Bronchial epithelial cell (primary cell): Measurements from ENCODE around the gene PTPRE. TPM values are rescaled to one million over a fixed set of nuclear protein-coding genes. Genes with fewer than 3 reads are reported as not detected.

Experiments used
- DNase-seq: peaks from one replicate; pipeline ENCODE4 v3.0.0-alpha.2; 2010; ENCODE audit warnings: low read depth
- FAIRE-seq: peaks from 2 replicates; lab custom pipeline; 2011; peaks lifted over from hg19 to GRCh38; lab: Jason Lieb, UNC
- H3K27me3 ChIP-seq: 2 replicates; pipeline ENCODE4 v1.5.1; 2011; ENCODE audit warnings: low read length; ENCODE audit not compliant: control insufficient read depth, insufficient read depth
- H3K36me3 ChIP-seq: 2 replicates; pipeline ENCODE4 v1.5.1; 2011; ENCODE audit warnings: low read length; ENCODE audit not compliant: control insufficient read depth, insufficient read depth
- H3K4me3 ChIP-seq: 2 replicates; pipeline ENCODE4 v1.5.1; 2011; ENCODE audit warnings: mild to moderate bottlenecking, low read depth, low read length, control low read depth
- CTCF ChIP-seq: IDR thresholded peaks from 2 replicates; pipeline ENCODE4 v1.5.1; 2011; ENCODE audit warnings: mild to moderate bottlenecking, moderate library complexity, low read length, control low read depth, inconsistent platforms; ENCODE audit not compliant: insufficient read depth, severe bottlenecking
- total RNA-seq: library from RNA; depleted of rRNA; stranded (reverse); fragments of >200 nt; gene quantifications from 2 replicates; pipeline ENCODE4 v1.2.1, GENCODE V29; 2014

Gene PTPRE
- total RNA-seq, 1 donor from 2014 or later = 7.9 TPM

- FAIRE-seq = no peak
Measured at GRCh38 chr10:128071417-128071782, 164.5 kb downstream of the PTPRE start.

GRCh38 chr10:128072046-128072445 is 165.1 kb downstream of the PTPRE start:
- FAIRE-seq = no peak
- Histone ChIP-seq H3K27me3 (no peaks in the 10 kb centered on the region), H3K36me3 (peaks cover 52% of the 10 kb centered on the region), H3K4me3 (no peak overlapping the region)
- no peak for TF ChIP-seq CTCF
- no peak for DNase-seq

More at GRCh38 chr10:128071417-128071782, 164.5 kb downstream of the PTPRE start:
- TF ChIP-seq CTCF = no peak
- peaks cover 52% of the 10 kb centered on the region for H3K36me3 ChIP-seq
- no peak for DNase-seq
- no peak overlapping the region for H3K4me3 ChIP-seq
- H3K27me3 ChIP-seq = no peaks in the 10 kb centered on the region

- H3K27me3 ChIP-seq = no peaks in the 10 kb centered on the region
- DNase-seq (no peak), FAIRE-seq (no peak)
- peaks cover 53% of the 10 kb centered on the region for H3K36me3 ChIP-seq
- no peak for TF ChIP-seq CTCF
- no peak overlapping the region for H3K4me3 ChIP-seq
Measured at GRCh38 chr10:128072941-128073645, 166.2 kb downstream of the PTPRE start.

- Histone ChIP-seq H3K36me3 (peaks cover 52% of the 10 kb centered on the region), H3K4me3 (no peak overlapping the region), H3K27me3 (no peaks in the 10 kb centered on the region)
- TF ChIP-seq CTCF = no peak
- FAIRE-seq = no peak
- no peak for DNase-seq
Measured at GRCh38 chr10:128073890-128074289, 167.0 kb downstream of the PTPRE start.

GRCh38 chr10:128074589-128074988 is 167.7 kb downstream of the PTPRE start:
- DNase-seq (no peak), FAIRE-seq (no peak)
- Histone ChIP-seq H3K36me3 (peaks cover 54% of the 10 kb centered on the region), H3K27me3 (no peaks in the 10 kb centered on the region), H3K4me3 (no peak overlapping the region)
- no peak for TF ChIP-seq CTCF
